ENCODE measurements around the gene PFN4.

Gene PFN4

GRCh38 chr2:24087032-24087431, 36.1 kb downstream of the PFN4 start:
- TF ChIP-seq MAX (IDR thresholded peaks at IDR 0.05; ENCODE audit: low read depth, low read length): no peak
- TF ChIP-seq POLR2A (IDR thresholded peaks at IDR 0.05; ENCODE audit: extremely low read depth, insufficient read length): no peak
- no peak for TF ChIP-seq CTCF (IDR thresholded peaks at IDR 0.05; ENCODE audit: low read depth, low read length)
- no peak for TF ChIP-seq MYC (IDR thresholded peaks at IDR 0.05; ENCODE audit: low read depth, low read length)
- H3K4me3 ChIP-seq (ENCODE audit: low read depth, low read length): no peak overlapping the region
- no peak for DNase-seq (ENCODE audit: low read depth)

- no peak for DNase-seq (ENCODE audit: low read depth)
- TF ChIP-seq MYC (IDR thresholded peaks at IDR 0.05; ENCODE audit: low read depth, low read length): no peak
- TF ChIP-seq CTCF (IDR thresholded peaks at IDR 0.05; ENCODE audit: low read depth, low read length): no peak
- no peak for TF ChIP-seq POLR2A (IDR thresholded peaks at IDR 0.05; ENCODE audit: extremely low read depth, insufficient read length)
- TF ChIP-seq MAX (IDR thresholded peaks at IDR 0.05; ENCODE audit: low read depth, low read length): no peak
- H3K4me3 ChIP-seq (ENCODE audit: low read depth, low read length): no peak overlapping the region
Observed at GRCh38 chr2:24086241-24086640, 36.9 kb downstream of the PFN4 start.

GRCh38 chr2:24085200-24085489, 38.0 kb downstream of the PFN4 start:
- no peak overlapping the region for H3K4me3 ChIP-seq (ENCODE audit: low read depth, low read length)
- TF ChIP-seq MYC (IDR thresholded peaks at IDR 0.05; ENCODE audit: low read depth, low read length): no peak
- no peak for TF ChIP-seq CTCF (IDR thresholded peaks at IDR 0.05; ENCODE audit: low read depth, low read length)
- no peak for TF ChIP-seq POLR2A (IDR thresholded peaks at IDR 0.05; ENCODE audit: extremely low read depth, insufficient read length)
- TF ChIP-seq MAX (IDR thresholded peaks at IDR 0.05; ENCODE audit: low read depth, low read length): no peak
- DNase-seq (ENCODE audit: low read depth): no peak

GRCh38 chr2:24084386-24085199, 38.5 kb downstream of the PFN4 start, which contains the start of gene TP53I3:
TP53I3 (minus strand) TSS chr2:24084834; CDS start chr2:24084326, 508 bp downstream.
- DNase-seq (ENCODE audit: low read depth): peak; percentile 52
- TF ChIP-seq MYC (IDR thresholded peaks at IDR 0.05; ENCODE audit: low read depth, low read length): no peak
- peak; percentile 35 for TF ChIP-seq CTCF (IDR thresholded peaks at IDR 0.05; ENCODE audit: low read depth, low read length)
- H3K4me3 ChIP-seq (ENCODE audit: low read depth, low read length): no peak within 1 kb of the TSS

- DNase-seq (ENCODE audit: low read depth): peak; percentile 30
- TF ChIP-seq CTCF (IDR thresholded peaks at IDR 0.05; ENCODE audit: low read depth, low read length) (no peak), POLR2A (IDR thresholded peaks at IDR 0.05; ENCODE audit: extremely low read depth, insufficient read length) (no peak), MYC (IDR thresholded peaks at IDR 0.05; ENCODE audit: low read depth, low read length) (no peak), MAX (IDR thresholded peaks at IDR 0.05; ENCODE audit: low read depth, low read length) (no peak)
- no peak overlapping the region for H3K4me3 ChIP-seq (ENCODE audit: low read depth, low read length)
Observed at GRCh38 chr2:24083567-24084385, 39.4 kb downstream of the PFN4 start.
